ENCODE data around the gene DSCAM. TPM values are rescaled to one million over a fixed set of nuclear protein-coding genes. Genes with fewer than 3 reads are reported as not detected.
A peak's percentile ranks its signal among the peaks of the same experiment; 100 is the strongest.
"Not testable (repeated sequence)": the region's sequence is repeated elsewhere in the genome, so short reads cannot be mapped to it uniquely, and the experiment has no call there.

The DSCAM gene
- total RNA-seq, 1 experiment from 2014 or later, result 0.13 TPM

GRCh38 chr21:40041446-40041845 lies 805.5 kb downstream of the DSCAM start:
- no peak for DNase-seq (ENCODE audit: low spot score)
- no peak for TF ChIP-seq ZNF423 (CRISPR knock-in tag; IDR thresholded peaks at IDR 0.05)
- TF ChIP-seq CREM (CRISPR knock-in tag; IDR thresholded peaks at IDR 0.05), result no peak
- no peak for TF ChIP-seq EMX1 (CRISPR knock-in tag; IDR thresholded peaks at IDR 0.05)
- TF ChIP-seq NFE2L1 (CRISPR knock-in tag; IDR thresholded peaks at IDR 0.05), result no peak
- TF ChIP-seq TEAD1 (CRISPR knock-in tag; IDR thresholded peaks at IDR 0.05), result no peak
- no peak for TF ChIP-seq SP1 (CRISPR knock-in tag; conservative IDR thresholded peaks at IDR 0.05)
- no peak for TF ChIP-seq MXD4 (CRISPR knock-in tag; IDR thresholded peaks at IDR 0.05; ENCODE audit: borderline replicate concordance)
- TF ChIP-seq CREB1 (CRISPR knock-in tag; IDR thresholded peaks at IDR 0.05), result no peak
- no peak for TF ChIP-seq PREB (CRISPR knock-in tag; IDR thresholded peaks at IDR 0.05; ENCODE audit: borderline replicate concordance)
- TF ChIP-seq ZNF138 (CRISPR knock-in tag; conservative IDR thresholded peaks at IDR 0.05), result no peak
- no peak for TF ChIP-seq TP53 (CRISPR knock-in tag; IDR thresholded peaks at IDR 0.05)
- no peak for TF ChIP-seq NR1H2 (CRISPR knock-in tag; IDR thresholded peaks at IDR 0.05)
- no peak for TF ChIP-seq MAX (CRISPR knock-in tag; IDR thresholded peaks at IDR 0.05)
- TF ChIP-seq ZNF532 (CRISPR knock-in tag; IDR thresholded peaks at IDR 0.05; ENCODE audit: borderline replicate concordance), result no peak
- no peak for TF ChIP-seq USF1 (CRISPR knock-in tag; IDR thresholded peaks at IDR 0.05)
- TF ChIP-seq NR3C1 (CRISPR knock-in tag; conservative IDR thresholded peaks at IDR 0.05; ENCODE audit: low read depth), result no peak
- TF ChIP-seq JAZF1 (CRISPR knock-in tag; IDR thresholded peaks at IDR 0.05), result no peak
- no peak for TF ChIP-seq HMGXB4 (CRISPR knock-in tag; IDR thresholded peaks at IDR 0.05)
- no peak for TF ChIP-seq SOX15 (CRISPR knock-in tag; IDR thresholded peaks at IDR 0.05)
- H3K27ac Mint-ChIP-seq, result no peak overlapping the region
- no peaks in the 10 kb centered on the region for H3K36me3 Mint-ChIP-seq
- CTCF ChIA-PET, result interaction anchor here (1.5 to 2.0 kb wide), 2 partner anchors 8 to 174 kb away, joined by 5 to 7 read pairs; partner anchors contain the start of gene PCP4
- no peaks in the 10 kb centered on the region for H3K9me3 Mint-ChIP-seq
- H3K27me3 Mint-ChIP-seq (ENCODE audit: low read depth), result no peaks in the 10 kb centered on the region
- POLR2A ChIA-PET, result no interaction called here
- peaks cover 15% of the 10 kb centered on the region for H3K4me1 Mint-ChIP-seq
- no peak for ATAC-seq
- no peak overlapping the region for H3K4me3 Mint-ChIP-seq

- Mint-ChIP-seq H3K4me3 (peak overlapping the region; percentile 40), H3K9me3 (peaks cover 17% of the 10 kb centered on the region), H3K4me1 (peaks cover 35% of the 10 kb centered on the region), H3K27ac (peak overlapping the region; percentile 73), H3K27me3 (ENCODE audit: low read depth) (peaks cover 12% of the 10 kb centered on the region)
- ATAC-seq, POLR2A ChIA-PET, H3K36me3 Mint-ChIP-seq: not testable (repeated sequence)
- CTCF ChIA-PET, result interaction anchor here (1.0 to 1.2 kb wide), 3 partner anchors 12 to 101 kb away, joined by 3 read pairs; no protein-coding TSS in a partner anchor
- DNase-seq (ENCODE audit: low spot score), result peak; percentile 47
These were observed 813.7 kb downstream of the DSCAM start for GRCh38 chr21:40033156-40033782.
